Aorta (tissue), 5 donors: ENCODE measurements around the gene PLA2G2C. TPM values are rescaled to one million over a fixed set of nuclear protein-coding genes. Genes with fewer than 3 reads are reported as not detected.

Experiments used
- ATAC-seq: fragments of 200-7000 bp; cut with Tn5 transposase; one replicate; pipeline ENCODE4 v1.9.1; 2022; ENCODE audit warnings: moderate library complexity; ENCODE audit not compliant: low FRiP score
- DNase-seq, 2 donors: peaks; one replicate each; pipeline ENCODE4 v3.0.0-alpha.2; 2020
- H3K27ac ChIP-seq, 2 donors: one replicate each; pipeline ENCODE4 v1.5.1; 2013; ENCODE audit warnings: low read length in 2 of 2, mild to moderate bottlenecking in 2 of 2, moderate library complexity in 2 of 2, control low read depth in 1 of 2, inconsistent platforms in 1 of 2, low read depth in 1 of 2
- H3K27me3 ChIP-seq, 2 donors: one replicate each; pipeline ENCODE4 v1.6.1; 2013; ENCODE audit warnings: control low read depth in 1 of 2, low read length in 1 of 2, mild to moderate bottlenecking in 1 of 2, moderate library complexity in 1 of 2; ENCODE audit not compliant: insufficient read depth in 2 of 2, control insufficient read depth in 1 of 2
- H3K36me3 ChIP-seq, 2 donors: one replicate each; pipeline ENCODE4 v1.6.1; 2013; ENCODE audit warnings: control low read depth in 1 of 2, low read length in 1 of 2, mild to moderate bottlenecking in 1 of 2; ENCODE audit not compliant: insufficient read depth in 2 of 2, control insufficient read depth in 1 of 2
- H3K4me1 ChIP-seq, 2 donors: one replicate each; pipeline ENCODE4 v1.6.1; 2013; ENCODE audit warnings: low read length in 2 of 2, control low read depth in 1 of 2, mild to moderate bottlenecking in 1 of 2, moderate library complexity in 1 of 2; ENCODE audit not compliant: insufficient read depth in 2 of 2, control insufficient read depth in 1 of 2
- H3K4me3 ChIP-seq, 2 donors: one replicate each; pipeline ENCODE4 v1.5.1; 2013; ENCODE audit warnings: low read length in 2 of 2, control low read depth in 1 of 2, mild to moderate bottlenecking in 1 of 2
- H3K9me3 ChIP-seq: one replicate; pipeline ENCODE4 v1.6.1; 2013; ENCODE audit warnings: mild to moderate bottlenecking, low read length; ENCODE audit not compliant: control insufficient read depth
- WGBS, 2 donors: extraction: QIAGEN DNeasy Blood & Tissue Kit; methylation state at CpG; one replicate each; pipeline ENCODE4 v1.1.7; 2013; 5-methylcytosine and 5-hydroxymethylcytosine counted together
- intact Hi-C, 2 donors: fragments of 100-400 bp; cut with DNase I; formaldehyde crosslinking; loops; one replicate each; pipeline versions ENCODE4 v1.14.2 to v1.15.0; 2022
- polyA plus RNA-seq, 2 donors: library from polyadenylated mRNA; stranded (reverse); fragments of 200-250 nt; gene quantifications; one replicate each; pipeline ENCODE4 v1.2.3, GENCODE V29; 2013
- total RNA-seq, 2 donors: library from RNA; stranded (reverse); fragmentation: NEBNext Ultra II Directional; extraction: Animal tissue kit (Norgen Biotek cat#: 25700); gene quantifications; one replicate each; pipeline ENCODE4 v1.2.1, GENCODE V29; 2021
- donor health status: healthy with polysubstance abuse.
- donor health status: Bipolar disorder and iron deficiency.
- donor health status: DM: no; HTN: no; CAD: no.
- donor health status: DM: no; HTN: no; CAD: no.
- donor health status: DM: yes; HTN: yes; CAD: no.

The PLA2G2C gene
- total and polyA plus RNA-seq, 4 donors = 0.81 TPM; not detected in 3

GRCh38 chr1:20212085-20212684 is 25.9 kb upstream of the PLA2G2C start:
- 56 to 61% methylated on average over 11 of the region's 11 CpGs for WGBS, 2 donors
- Histone ChIP-seq H3K9me3 (peaks cover 2% of the 10 kb centered on the region), H3K4me3 (no peak overlapping the region), H3K36me3 (no peaks in the 10 kb centered on the region), H3K4me1 (no peaks in the 10 kb centered on the region), H3K27ac (no peak overlapping the region), H3K27me3 (no peaks in the 10 kb centered on the region)
- intact Hi-C loops = loop anchor here (2.0 kb wide), 1 partner anchor 283 kb away; no protein-coding TSS in a partner anchor
- no peak for DNase-seq
- no peak for ATAC-seq

- WGBS, 2 donors = 56 to 57% methylated on average over 4 of the region's 4 CpGs
- Histone ChIP-seq H3K4me3 (no peak overlapping the region), H3K9me3 (peaks cover 2% of the 10 kb centered on the region), H3K27ac (no peak overlapping the region), H3K4me1 (no peaks in the 10 kb centered on the region), H3K36me3 (no peaks in the 10 kb centered on the region), H3K27me3 (no peaks in the 10 kb centered on the region)
- no peak for ATAC-seq
- intact Hi-C loops = no loop called here
- DNase-seq = no peak
Measured at GRCh38 chr1:20211511-20211931, 25.2 kb upstream of the PLA2G2C start.

- H3K27me3 ChIP-seq = no peaks in the 10 kb centered on the region
- intact Hi-C loops = no loop called here
- no peak overlapping the region for H3K4me3 ChIP-seq
- H3K9me3 ChIP-seq = no peaks in the 10 kb centered on the region
- DNase-seq = no peak
- no peak for ATAC-seq
- H3K36me3 ChIP-seq = no peaks in the 10 kb centered on the region
- 85 to 86% methylated on average over 10 of the region's 10 CpGs for WGBS, 2 donors
- no peak overlapping the region for H3K27ac ChIP-seq
- H3K4me1 ChIP-seq = no peaks in the 10 kb centered on the region
Measured at GRCh38 chr1:20210736-20211460, 24.6 kb upstream of the PLA2G2C start.

- intact Hi-C loops = no loop called here
- no peaks in the 10 kb centered on the region for H3K4me1 ChIP-seq
- H3K27ac ChIP-seq = no peak overlapping the region
- H3K36me3 ChIP-seq = no peaks in the 10 kb centered on the region
- H3K27me3 ChIP-seq = no peaks in the 10 kb centered on the region
- H3K9me3 ChIP-seq = no peaks in the 10 kb centered on the region
- H3K4me3 ChIP-seq = no peak overlapping the region
- no peak for DNase-seq
- ATAC-seq = no peak
- WGBS, 2 donors = 65 to 75% methylated on average over 4 of the region's 4 CpGs
Measured at GRCh38 chr1:20209471-20209870, 23.2 kb upstream of the PLA2G2C start.

- intact Hi-C loops = no loop called here
- no peaks in the 10 kb centered on the region for H3K27me3 ChIP-seq
- ATAC-seq = no peak
- DNase-seq = no peak
- no peaks in the 10 kb centered on the region for H3K36me3 ChIP-seq
- no peak overlapping the region for H3K4me3 ChIP-seq
- WGBS, 2 donors = 81 to 82% methylated on average over 4 of the region's 4 CpGs
- no peaks in the 10 kb centered on the region for H3K4me1 ChIP-seq
- no peak overlapping the region for H3K27ac ChIP-seq
- no peaks in the 10 kb centered on the region for H3K9me3 ChIP-seq
Measured at GRCh38 chr1:20207546-20207945, 21.2 kb upstream of the PLA2G2C start.

GRCh38 chr1:20202166-20202565 is 15.8 kb upstream of the PLA2G2C start:
- H3K4me3 ChIP-seq = no peak overlapping the region
- ATAC-seq = no peak
- no peaks in the 10 kb centered on the region for H3K9me3 ChIP-seq
- WGBS, 2 donors = 88 to 91% methylated on average over 5 of the region's 5 CpGs
- no peak for DNase-seq
- H3K27me3 ChIP-seq = no peaks in the 10 kb centered on the region
- H3K27ac ChIP-seq = no peak overlapping the region
- H3K36me3 ChIP-seq = no peaks in the 10 kb centered on the region
- intact Hi-C loops = no loop called here
- no peaks in the 10 kb centered on the region for H3K4me1 ChIP-seq

GRCh38 chr1:20200966-20201365 is 14.6 kb upstream of the PLA2G2C start:
- Histone ChIP-seq H3K27me3 (no peaks in the 10 kb centered on the region), H3K4me1 (no peaks in the 10 kb centered on the region), H3K9me3 (no peaks in the 10 kb centered on the region), H3K36me3 (no peaks in the 10 kb centered on the region), H3K4me3 (no peak overlapping the region), H3K27ac (no peak overlapping the region)
- no peak for ATAC-seq
- intact Hi-C loops = no loop called here
- no peak for DNase-seq
- 84 to 87% methylated on average over 2 of the region's 2 CpGs for WGBS, 2 donors

GRCh38 chr1:20199840-20200239 is 13.5 kb upstream of the PLA2G2C start:
- Histone ChIP-seq H3K27ac (no peak overlapping the region), H3K4me1 (no peaks in the 10 kb centered on the region), H3K4me3 (no peak overlapping the region), H3K27me3 (no peaks in the 10 kb centered on the region), H3K36me3 (no peaks in the 10 kb centered on the region), H3K9me3 (no peaks in the 10 kb centered on the region)
- ATAC-seq (no peak), DNase-seq (no peak)
- WGBS, 2 donors = 44 to 60% methylated on average over 2 of the region's 2 CpGs
- intact Hi-C loops = no loop called here

- no peak overlapping the region for H3K27ac ChIP-seq
- ATAC-seq = no peak
- intact Hi-C loops = no loop called here
- H3K4me3 ChIP-seq = no peak overlapping the region
- no peaks in the 10 kb centered on the region for H3K9me3 ChIP-seq
- WGBS, 2 donors = 42 to 58% methylated on average over 3 of the region's 3 CpGs
- no peaks in the 10 kb centered on the region for H3K27me3 ChIP-seq
- no peak for DNase-seq
- no peaks in the 10 kb centered on the region for H3K4me1 ChIP-seq
- H3K36me3 ChIP-seq = no peaks in the 10 kb centered on the region
Measured at GRCh38 chr1:20199403-20199802, 13.1 kb upstream of the PLA2G2C start.
